ENCODE data around the gene PKD2. TPM values are rescaled to one million over a fixed set of nuclear protein-coding genes. Genes with fewer than 3 reads are reported as not detected.

Gene PKD2
- total and polyA plus RNA-seq, 2 of the 4 experiments (the other 2 are of a cell fraction): 43.8 to 51.3 TPM

DNA sequence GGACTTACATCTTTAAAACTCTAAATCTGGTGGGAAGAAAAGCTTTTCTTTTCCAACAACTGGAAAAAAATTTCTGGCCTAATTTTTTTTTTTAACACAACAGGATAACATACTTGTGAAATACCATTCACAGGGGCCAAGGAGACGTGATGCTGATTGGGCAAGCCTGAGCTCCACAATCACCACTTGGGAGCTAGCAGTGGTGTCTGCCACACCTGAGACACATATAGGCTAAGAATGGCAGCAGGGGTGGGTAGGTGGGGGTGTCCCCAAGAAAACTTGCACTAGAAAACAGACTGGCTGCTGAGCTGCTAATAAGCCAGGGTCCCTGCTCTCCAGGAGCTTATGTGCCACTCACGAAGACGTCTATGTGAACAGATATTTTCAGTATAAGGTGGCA is 5.6 kb upstream of the PKD2 start:
- Histone ChIP-seq H2BK15ac (ENCODE audit: low read depth, low read length) (no peak overlapping the region), H3K36me3 (ENCODE audit: control insufficient read depth, insufficient read depth, low read length) (no peaks in the 10 kb centered on the region), H3K4me2 (ENCODE audit: low read depth, low read length) (no peak overlapping the region), H3K23ac (ENCODE audit: low read depth, low read length) (no peak overlapping the region), H3K9me1 (ENCODE audit: insufficient read depth, low read length) (no peaks in the 10 kb centered on the region; the same call in 1 of the 2 replicates), H2AFZ (replicated peaks; ENCODE audit: low read length, poor library complexity) (no peak overlapping the region), H2BK5ac (ENCODE audit: low read depth, low read length, poor library complexity, severe bottlenecking) (no peak overlapping the region), H3K14ac (replicated peaks; ENCODE audit: low read depth, low read length) (no peak overlapping the region), H3K4me3 (ENCODE audit: insufficient read depth, low read depth, low read length) (no peak overlapping the region), H4K20me1 (ENCODE audit: insufficient read depth, low read length) (no peaks in the 10 kb centered on the region), H3K79me1 (ENCODE audit: low read depth in 1 of 2, low read length in 2 of 2) (peaks cover 0 to 4% of the 10 kb centered on the region in 2 experiments; a peak in 1 of 4 replicates), H3K9ac (ENCODE audit: low read depth, low read length) (no peak overlapping the region), H3K4me1 (ENCODE audit: control insufficient read depth, insufficient read depth, low read length) (0 out of 2 replicates have a peak, but pooled peaks cover 4% of the 10 kb centered on the region), H2AK5ac (ENCODE audit: low read depth, low read length) (no peak overlapping the region), H3K56ac (ENCODE audit: extremely low read depth, insufficient read depth, low read length) (no peak overlapping the region), H3K4ac (ENCODE audit: low read depth, low read length) (no peak overlapping the region), H2BK20ac (ENCODE audit: low read depth, low read length) (no peak overlapping the region), H4K8ac (ENCODE audit: low read depth in 2 of 2, low read length in 2 of 2) (no peak overlapping the region), H4K91ac (ENCODE audit: insufficient read depth, low read depth, low read length) (no peak overlapping the region), H3K27me3 (ENCODE audit: control insufficient read depth, insufficient read depth, low read length) (no peaks in the 10 kb centered on the region; the same call in 1 of the 2 replicates), H3K27ac (ENCODE audit: insufficient read depth, low read length) (no peak overlapping the region), H2AK9ac (replicated peaks; ENCODE audit: low read depth, low read length, poor library complexity) (no peak overlapping the region), H3K18ac (ENCODE audit: low read depth, low read length) (no peak overlapping the region), H2BK120ac (ENCODE audit: low read depth, low read length) (no peak overlapping the region), H3K9me3 (ENCODE audit: control insufficient read depth, insufficient read depth, low read length) (no peaks in the 10 kb centered on the region), H4K5ac (ENCODE audit: low read depth, low read length) (no peak overlapping the region)
- no peak for TF ChIP-seq MXI1 (IDR thresholded peaks at IDR 0.05; ENCODE audit: borderline replicate concordance, low read depth, low read length)
- no peak for TF ChIP-seq MAZ (IDR thresholded peaks at IDR 0.05; ENCODE audit: borderline replicate concordance, low read depth, low read length)
- TF ChIP-seq POLR2A (IDR thresholded peaks at IDR 0.05; ENCODE audit: low read depth, low read length): no peak
- TF ChIP-seq, protein P1, sequence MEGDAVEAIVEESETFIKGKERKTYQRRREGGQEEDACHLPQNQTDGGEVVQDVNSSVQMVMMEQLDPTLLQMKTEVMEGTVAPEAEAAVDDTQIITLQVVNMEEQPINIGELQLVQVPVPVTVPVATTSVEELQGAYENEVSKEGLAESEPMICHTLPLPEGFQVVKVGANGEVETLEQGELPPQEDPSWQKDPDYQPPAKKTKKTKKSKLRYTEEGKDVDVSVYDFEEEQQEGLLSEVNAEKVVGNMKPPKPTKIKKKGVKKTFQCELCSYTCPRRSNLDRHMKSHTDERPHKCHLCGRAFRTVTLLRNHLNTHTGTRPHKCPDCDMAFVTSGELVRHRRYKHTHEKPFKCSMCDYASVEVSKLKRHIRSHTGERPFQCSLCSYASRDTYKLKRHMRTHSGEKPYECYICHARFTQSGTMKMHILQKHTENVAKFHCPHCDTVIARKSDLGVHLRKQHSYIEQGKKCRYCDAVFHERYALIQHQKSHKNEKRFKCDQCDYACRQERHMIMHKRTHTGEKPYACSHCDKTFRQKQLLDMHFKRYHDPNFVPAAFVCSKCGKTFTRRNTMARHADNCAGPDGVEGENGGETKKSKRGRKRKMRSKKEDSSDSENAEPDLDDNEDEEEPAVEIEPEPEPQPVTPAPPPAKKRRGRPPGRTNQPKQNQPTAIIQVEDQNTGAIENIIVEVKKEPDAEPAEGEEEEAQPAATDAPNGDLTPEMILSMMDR (conservative IDR thresholded peaks at IDR 0.05; ENCODE audit: low read depth, low read length): no peak
- TF ChIP-seq SMC3 (IDR thresholded peaks at IDR 0.05; ENCODE audit: low read depth, low read length): no peak
- no peak for TF ChIP-seq NFE2L2 (IDR thresholded peaks at IDR 0.05; ENCODE audit: low read depth, low read length)
- intact Hi-C loops (cut with micrococcal nuclease): no loop called here
- 75% methylated on average over 2 of the region's 3 CpGs; no CpG with 5 or more reads in 1 of the 2 experiments for WGBS, 2 experiments (ENCODE audit: extremely low coverage in 2 of 2, insufficient read length in 1 of 2)
- dilution Hi-C loops (cut with HindIII; ENCODE audit: low sequenced_read_pairs, unreplicated experiment): no loop called here
- in situ Hi-C loops (cut with MboI; ENCODE audit: low sequenced_read_pairs): no loop called here
- POLR2A ChIA-PET (ENCODE audit: unreplicated experiment): no interaction called here
- no peak for DNase-seq
- no peak for ATAC-seq (ENCODE audit: low read depth)
- BruUV-seq (replicated peaks): no TSS peak
- CTCF ChIA-PET: interaction anchor here (0.6 kb wide), 1 partner anchor 141 kb away, joined by 3 read pairs; no protein-coding TSS in a partner anchor

Data from IMR-90 (cell line).